K562 (cell line): ENCODE data around the gene SARS1. TPM values are rescaled to one million over a fixed set of nuclear protein-coding genes. Genes with fewer than 3 reads are reported as not detected.

Experiments
- CUX1 ChIP-seq: fragments of 200-800 bp; sonication (Bioruptor generic); IDR thresholded peaks from 2 replicates; pipeline ENCODE4 v1.6.1; 2016; ENCODE audit warnings: missing genetic modification characterization, missing compliant biosample characterization
- FOS ChIP-seq: IDR thresholded peaks from 3 replicates; pipeline ENCODE4 v1.6.1; 2011; ENCODE audit not compliant: insufficient read length; ENCODE audit errors: extremely low read depth
- GABPA ChIP-seq: fragments of 200-800 bp; sonication (Bioruptor generic); conservative IDR thresholded peaks from 2 replicates; pipeline ENCODE4 v1.6.1; 2016; ENCODE audit warnings: low read depth, missing genetic modification characterization, missing compliant biosample characterization
- HIVEP1 ChIP-seq: fragments of 250-450 bp; sonication (Bioruptor Pico); IDR thresholded peaks from 2 replicates; pipeline ENCODE4 v1.4.0; 2020; ENCODE audit warnings: mild to moderate bottlenecking
- MED1 ChIP-seq: sonication (generic); formaldehyde crosslinking; IDR thresholded peaks from 2 replicates; pipeline ENCODE4 v1.8.1; 2023; ENCODE audit warnings: missing genetic modification reagents, borderline replicate concordance
- MYNN ChIP-seq, 2 experiments: sonication (generic); formaldehyde crosslinking in 1 of 2; IDR thresholded peaks; 2 replicates each; pipeline versions ENCODE4 v1.5.0 to v1.6.1; 2016 to 2020; ENCODE audit warnings: antibody characterized with exemption in 1 of 2, missing genetic modification reagents in 1 of 2
- NFXL1 ChIP-seq: fragments of 450-650 bp; formaldehyde crosslinking; IDR thresholded peaks from 2 replicates; pipeline ENCODE4 v1.4.0; 2021; ENCODE audit warnings: mild to moderate bottlenecking
- PHF8 ChIP-seq: fragments of 200-600 bp; sonication (generic); IDR thresholded peaks from 2 replicates; pipeline ENCODE4 v1.6.1; 2012; ENCODE audit warnings: mixed run types, mild to moderate bottlenecking, inconsistent platforms, low read length, moderate library complexity, borderline replicate concordance
- RBM17 ChIP-seq: fragments of 200-400 bp; formaldehyde crosslinking; IDR thresholded peaks from 2 replicates; pipeline ENCODE4 v1.6.1; 2017; ENCODE audit warnings: low read depth, mild to moderate bottlenecking, low read length, borderline replicate concordance
- RFX7 ChIP-seq: fragments of 250-450 bp; sonication (Bioruptor Pico); IDR thresholded peaks from 2 replicates; pipeline ENCODE4 v1.5.1; 2021; ENCODE audit warnings: mild to moderate bottlenecking
- SAFB2 ChIP-seq: fragments of 200-400 bp; formaldehyde crosslinking; IDR thresholded peaks from 2 replicates; pipeline ENCODE4 v1.6.1; 2018; ENCODE audit warnings: borderline replicate concordance, low read length, low read depth, moderate library complexity; ENCODE audit not compliant: severe bottlenecking
- SMARCA5 ChIP-seq: fragments of 450-650 bp; IDR thresholded peaks from 2 replicates; pipeline ENCODE4 v1.6.1; 2016
- ZBTB17 ChIP-seq: fragments of 450-650 bp; formaldehyde crosslinking; IDR thresholded peaks from 2 replicates; pipeline ENCODE4 v1.4.0; 2020; ENCODE audit warnings: mild to moderate bottlenecking
- ZBTB2 ChIP-seq: fragments of 450-650 bp; IDR thresholded peaks from 2 replicates; pipeline ENCODE4 v1.6.1; 2016; ENCODE audit warnings: antibody characterized with exemption
- ZC3H11A ChIP-seq: IDR thresholded peaks from 2 replicates; pipeline ENCODE4 v1.6.1; 2012; ENCODE audit warnings: low read depth, low read length, improper control_type of control experiment
- ZZZ3 ChIP-seq: fragments of 450-650 bp; IDR thresholded peaks from 2 replicates; pipeline ENCODE4 v1.6.1; 2016; ENCODE audit warnings: antibody characterized with exemption, mild to moderate bottlenecking, moderate library complexity
- polyA plus RNA-seq, 8 experiments: library from polyadenylated mRNA; depleted of rRNA in 4 of 8; stranded (reverse) in 5 of 8; unstranded in 3 of 8; fragments of >200 nt; fragmentation: Nextera tagmentation in 2 of 8; fragmentation: Illumina TruSeq in 1 of 8; extraction: Ambion mirVana in 2 of 8; extraction: Trizol in 1 of 8; gene quantifications; 2 replicates each; pipeline versions ENCODE4 v1.2.1 to v1.2.3, GENCODE V29; 2011 to 2014; ENCODE audit warnings: inconsistent platforms in 1 of 8, missing spikeins in 1 of 8
- total RNA-seq, 7 experiments: library from RNA; depleted of rRNA in 6 of 7; stranded (reverse); fragments of >200 nt in 6 of 7; fragmentation: Illumina TruSeq in 2 of 7; extraction: Trizol in 2 of 7; gene quantifications; 2 replicates each; pipeline versions ENCODE4 v1.2.1 to v1.2.3, GENCODE V29; 2011 to 2021; ENCODE audit warnings: low replicate concordance in 1 of 7
- TF ChIP-seq, protein P1 (sequence below): fragments of 250-450 bp; sonication (Bioruptor Pico); IDR thresholded peaks from 2 replicates; pipeline ENCODE4 v1.5.0; 2021; ENCODE audit warnings: mild to moderate bottlenecking, moderate library complexity

Gene SARS1
- total and polyA plus RNA-seq, 9 of the 15 experiments (the other 6 are each of a cell fraction or from before 2014, with no cell fraction given): 221 to 623 (median 254) TPM

GRCh38 chr1:109197158-109198042 is 16.3 kb upstream of the SARS1 start (continued):
- TF ChIP-seq SAFB2 (no peak), ZBTB17 (CRISPR knock-in tag) (peak; percentile 86), NFXL1 (CRISPR knock-in tag) (no peak), GABPA (tag) (0 out of 2 replicates have a peak, but pooled peaks have one; percentile 8), PHF8 (no peak; the same call in 1 of the 2 replicates), ZC3H11A (0 out of 2 replicates have a peak, but pooled peaks have one; percentile 56), ZZZ3 (no peak), MYNN (IDR thresholded peaks at IDR 0.05) (no peak), MYNN (CRISPR knock-in tag; IDR thresholded peaks at IDR 0.05) (no peak), RFX7 (CRISPR knock-in tag) (no peak), RBM17 (no peak), HIVEP1 (CRISPR knock-in tag) (no peak), CUX1 (no peak), ZBTB2 (peak; percentile 41; the same call in 1 of the 2 replicates), FOS (peak; percentile 18), MED1 (CRISPR knock-in tag) (no peak), SMARCA5 (peak; percentile 63)
- TF ChIP-seq, protein P1, sequence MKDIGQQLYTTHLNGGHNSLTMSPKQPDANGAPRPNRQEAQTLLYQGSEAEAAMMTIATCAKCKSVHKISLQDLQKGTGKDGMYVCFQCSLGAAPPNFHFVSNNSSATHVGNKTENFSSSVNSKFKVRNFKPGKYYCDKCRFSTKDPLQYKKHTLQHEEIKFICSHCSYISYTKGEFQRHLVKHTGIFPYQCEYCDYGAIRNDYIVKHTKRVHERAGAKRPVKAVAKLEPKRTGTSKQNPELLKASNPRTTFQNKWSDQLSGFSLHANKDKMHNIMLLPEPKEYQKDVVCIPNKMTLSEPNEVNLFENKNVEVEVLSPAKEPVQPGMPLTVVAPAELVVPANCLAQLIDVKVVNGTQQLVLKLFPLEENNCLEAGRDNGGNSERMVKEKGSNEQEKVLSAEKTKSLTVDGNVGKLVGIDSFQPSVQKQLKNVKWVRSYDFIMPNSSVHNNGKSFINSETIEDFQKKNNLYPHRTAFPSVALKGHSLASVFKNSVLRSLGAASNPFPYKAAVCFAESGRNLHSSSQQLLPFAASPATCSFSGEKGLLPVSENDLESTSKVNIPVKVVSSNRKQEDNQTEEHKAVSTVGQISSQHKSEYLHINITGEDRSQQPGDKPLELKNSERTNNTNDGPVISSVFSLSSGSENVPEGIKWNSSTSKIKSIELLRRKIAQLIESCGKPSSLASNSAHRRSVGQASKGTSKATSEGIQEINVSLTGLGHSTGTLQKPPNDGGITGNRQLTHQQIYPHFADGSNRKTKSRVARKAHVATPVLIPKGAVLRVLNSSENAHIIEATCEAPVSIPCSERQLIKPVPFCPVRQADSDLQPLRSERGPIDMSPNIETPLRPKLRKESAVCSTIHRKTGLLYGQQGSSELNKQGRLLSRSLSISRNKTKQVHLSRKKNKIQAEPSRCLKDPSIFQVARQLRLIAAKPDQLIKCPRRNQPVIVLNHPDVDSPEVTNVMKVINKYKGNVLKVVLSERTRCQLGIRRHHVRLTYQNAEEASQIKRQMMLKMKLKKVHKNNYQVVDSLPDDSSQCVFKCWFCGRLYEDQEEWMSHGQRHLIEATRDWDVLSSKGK (CRISPR knock-in tag): no peak
